ENCODE measurements around the gene TRMU.

Gene TRMU

DNA sequence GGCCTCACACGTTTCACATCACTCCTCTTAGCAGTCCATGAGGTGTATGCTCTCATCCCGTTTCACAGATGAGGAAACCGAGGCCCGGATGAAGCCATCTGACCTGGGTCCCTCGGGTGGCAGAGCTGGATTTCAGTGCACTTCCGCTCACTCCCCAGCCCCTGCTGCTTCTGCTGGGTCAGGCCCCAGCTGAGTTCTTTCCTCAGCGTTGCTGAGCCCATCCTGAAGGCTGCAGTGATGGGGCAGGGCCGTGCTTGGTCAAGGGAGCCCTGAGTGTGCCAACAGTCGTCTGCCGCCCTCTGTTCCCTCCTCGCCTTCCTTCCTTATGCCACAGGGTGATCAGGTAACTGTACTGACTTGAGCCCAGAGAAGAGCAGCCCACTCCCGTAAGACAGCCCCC is 12.1 kb downstream of the TRMU start:
- H3K27ac ChIP-seq, result peak overlapping the region; percentile 4; the same call in 1 of the 2 replicates
- ChIA-PET CTCF (interaction anchor here (0.5 kb wide), 1 partner anchor 142 kb away, joined by 4 read pairs; no protein-coding TSS in a partner anchor), POLR2A (ENCODE audit: low non-redundant PET) (no interaction called here)
- no peak for TF ChIP-seq CTCF (conservative IDR thresholded peaks at IDR 0.05; ENCODE audit: low read depth)
- no peak for DNase-seq (ENCODE audit: low spot score)

GRCh38 chr22:46348099-46348695 is 12.7 kb downstream of the TRMU start:
- POLR2A ChIA-PET (ENCODE audit: low non-redundant PET), result no interaction called here
- H3K27ac ChIP-seq, result peak overlapping the region; percentile 12; the same call in 1 of the 2 replicates
- CTCF ChIA-PET, result interaction anchor here (0.5 kb wide), 1 partner anchor 141 kb away, joined by 4 read pairs; no protein-coding TSS in a partner anchor
- no peak for DNase-seq (ENCODE audit: low spot score)
- TF ChIP-seq CTCF (conservative IDR thresholded peaks at IDR 0.05; ENCODE audit: low read depth), result no peak

- TF ChIP-seq CTCF (conservative IDR thresholded peaks at IDR 0.05; ENCODE audit: low read depth), result no peak
- CTCF ChIA-PET, result no interaction called here
Observed at GRCh38 chr22:46349238-46349637, 13.7 kb downstream of the TRMU start.

DNA sequence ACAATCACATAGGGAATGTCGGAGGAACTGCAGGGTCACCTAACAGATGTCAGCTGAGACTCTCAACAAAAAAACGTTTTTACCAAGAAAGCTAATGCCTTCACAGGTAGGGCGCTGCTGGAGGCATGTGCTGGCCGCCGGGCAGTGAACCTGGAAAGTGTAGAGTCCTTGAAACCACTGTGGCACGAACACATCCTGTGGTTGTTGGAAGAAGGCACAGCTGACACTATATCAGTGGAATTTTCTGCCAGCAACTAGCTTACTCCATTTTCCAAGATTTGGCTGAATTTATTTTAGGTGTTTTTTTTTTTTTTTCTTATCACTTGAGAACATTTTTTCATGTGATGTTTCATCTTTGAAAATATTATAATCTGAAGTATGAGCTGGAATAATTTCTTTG is 14.2 kb downstream of the TRMU start:
- POLR2A ChIA-PET (ENCODE audit: low non-redundant PET), result interaction anchor here (1.1 kb wide), 1 partner anchor 9 kb away, joined by 3 read pairs; no protein-coding TSS in a partner anchor
- CTCF ChIA-PET, result no interaction called here
- DNase-seq (ENCODE audit: low spot score), result no peak
- TF ChIP-seq CTCF (conservative IDR thresholded peaks at IDR 0.05; ENCODE audit: low read depth), result no peak
- peak overlapping the region; percentile 12; the same call in 1 of the 2 replicates for H3K27ac ChIP-seq

More at GRCh38 chr22:46349238-46349637, 13.7 kb downstream of the TRMU start:
- no peak for DNase-seq (ENCODE audit: low spot score)
- POLR2A ChIA-PET (ENCODE audit: low non-redundant PET), result interaction anchor here (1.1 kb wide), 1 partner anchor 8 kb away, joined by 3 read pairs; no protein-coding TSS in a partner anchor
- H3K27ac ChIP-seq, result peak overlapping the region; percentile 12; the same call in 1 of the 2 replicates

- DNase-seq (ENCODE audit: low spot score), result no peak
- peak overlapping the region; percentile 81; the same call in 1 of the 2 replicates for H3K27ac ChIP-seq
- TF ChIP-seq CTCF (conservative IDR thresholded peaks at IDR 0.05; ENCODE audit: low read depth), result no peak
- ChIA-PET POLR2A (ENCODE audit: low non-redundant PET) (interaction anchor here (1.1 kb wide), 1 partner anchor 9 kb away, joined by 3 read pairs; no protein-coding TSS in a partner anchor), CTCF (no interaction called here)
Observed at GRCh38 chr22:46350121-46350520, 14.6 kb downstream of the TRMU start.

GRCh38 chr22:46350646-46351045 is 15.1 kb downstream of the TRMU start:
- ChIA-PET CTCF (no interaction called here), POLR2A (ENCODE audit: low non-redundant PET) (no interaction called here)
- peak overlapping the region; percentile 81 for H3K27ac ChIP-seq
- no peak for TF ChIP-seq CTCF (conservative IDR thresholded peaks at IDR 0.05; ENCODE audit: low read depth)
- no peak for DNase-seq (ENCODE audit: low spot score)

All from RWPE1 (cell line).